T-helper 17 cell (primary cell): Measurements from ENCODE around the gene IQSEC1. TPM values are rescaled to one million over a fixed set of nuclear protein-coding genes. Genes with fewer than 3 reads are reported as not detected.

Source experiments
- ATAC-seq: fragments of 150-1000 bp; cut with Tn5 transposase; 2 replicates; pipeline ENCODE4 v1.10.0; 2021; ENCODE audit warnings: mild to moderate bottlenecking, moderate library complexity
- DNase-seq, 3 donors: peaks; one replicate each; pipeline versions ENCODE4 v3.0.0 to v3.0.0-alpha.2; 2020 to 2021
- H3K9me3 ChIP-seq: one replicate; pipeline ENCODE4 v1.7.0; 2013; ENCODE audit warnings: low read length, mild to moderate bottlenecking; ENCODE audit not compliant: control insufficient read depth, poor library complexity, severe bottlenecking
- H3K27ac Mint-ChIP-seq: one replicate; pipeline ENCODE4 v1.8.0; 2022; ENCODE audit warnings: mild to moderate bottlenecking, moderate library complexity, mixed read lengths
- H3K27me3 Mint-ChIP-seq: one replicate; pipeline ENCODE4 v1.8.0; 2022; ENCODE audit warnings: mixed read lengths
- H3K36me3 Mint-ChIP-seq: one replicate; pipeline ENCODE4 v1.8.0; 2022; ENCODE audit warnings: low read depth, mixed read lengths
- H3K4me1 Mint-ChIP-seq: one replicate; pipeline ENCODE4 v1.8.0; 2022; ENCODE audit warnings: mild to moderate bottlenecking, mixed read lengths
- H3K4me3 Mint-ChIP-seq: one replicate; pipeline ENCODE4 v1.8.0; 2022; ENCODE audit warnings: mild to moderate bottlenecking, moderate library complexity, mixed read lengths
- total RNA-seq, 4 donors: library from RNA in 2 of 4; stranded (reverse) in 2 of 4; gene quantifications; one replicate each; pipeline ENCODE4 v1.2.3 and lab custom pipeline; 2022 to 2026

The IQSEC1 gene
- total RNA-seq, 2 donors from 2014 or later = 114 to 128 TPM

DNA sequence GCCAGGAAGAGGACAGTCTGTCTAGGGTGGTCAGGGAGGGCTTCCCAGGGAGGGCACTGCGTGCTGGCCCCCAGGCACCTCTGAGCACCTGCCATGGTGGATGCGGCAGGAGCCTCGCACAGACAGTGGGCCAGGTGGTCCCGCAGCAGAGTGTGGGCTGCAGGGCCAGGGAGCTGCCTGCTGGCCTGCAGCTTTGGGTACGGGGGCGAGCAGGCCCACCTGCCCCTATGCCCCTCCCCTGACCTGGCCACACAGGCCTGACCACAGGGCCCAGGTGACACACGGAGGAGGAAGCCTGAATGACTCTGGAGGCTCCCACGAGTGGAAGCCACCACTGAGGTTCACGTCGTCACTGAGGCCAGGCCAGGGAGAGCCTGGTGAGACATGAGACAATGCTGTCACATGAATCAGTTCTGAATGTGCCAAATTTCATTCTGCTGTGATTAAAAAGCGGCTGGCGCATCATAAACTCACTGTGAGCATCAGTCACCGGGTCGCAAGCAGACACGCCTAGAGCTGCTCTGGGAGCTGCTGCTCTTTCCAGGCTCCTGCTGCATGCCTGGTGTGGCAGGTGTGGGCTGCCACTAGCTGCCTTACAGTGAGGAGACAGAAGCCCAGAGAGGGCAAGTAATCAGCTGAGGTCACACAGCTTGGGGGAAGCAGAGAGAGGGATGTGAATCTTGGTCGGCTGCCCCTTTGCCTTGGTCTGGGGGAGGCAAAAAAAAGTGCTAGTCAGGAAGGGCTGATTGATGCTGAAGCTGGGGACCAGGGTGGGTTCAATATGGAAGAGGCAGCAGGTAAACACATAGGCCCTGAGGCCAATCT, 39.5 kb upstream of the IQSEC1 start:
- ATAC-seq (no peak), DNase-seq (no peak)
- Mint-ChIP-seq H3K27me3 (peaks cover 17% of the 10 kb centered on the region), H3K4me3 (no peak overlapping the region), H3K27ac (peak overlapping the region; percentile 66), H3K36me3 (no peaks in the 10 kb centered on the region), H3K4me1 (peaks cover 6% of the 10 kb centered on the region)
- no peaks in the 10 kb centered on the region for H3K9me3 ChIP-seq

DNA sequence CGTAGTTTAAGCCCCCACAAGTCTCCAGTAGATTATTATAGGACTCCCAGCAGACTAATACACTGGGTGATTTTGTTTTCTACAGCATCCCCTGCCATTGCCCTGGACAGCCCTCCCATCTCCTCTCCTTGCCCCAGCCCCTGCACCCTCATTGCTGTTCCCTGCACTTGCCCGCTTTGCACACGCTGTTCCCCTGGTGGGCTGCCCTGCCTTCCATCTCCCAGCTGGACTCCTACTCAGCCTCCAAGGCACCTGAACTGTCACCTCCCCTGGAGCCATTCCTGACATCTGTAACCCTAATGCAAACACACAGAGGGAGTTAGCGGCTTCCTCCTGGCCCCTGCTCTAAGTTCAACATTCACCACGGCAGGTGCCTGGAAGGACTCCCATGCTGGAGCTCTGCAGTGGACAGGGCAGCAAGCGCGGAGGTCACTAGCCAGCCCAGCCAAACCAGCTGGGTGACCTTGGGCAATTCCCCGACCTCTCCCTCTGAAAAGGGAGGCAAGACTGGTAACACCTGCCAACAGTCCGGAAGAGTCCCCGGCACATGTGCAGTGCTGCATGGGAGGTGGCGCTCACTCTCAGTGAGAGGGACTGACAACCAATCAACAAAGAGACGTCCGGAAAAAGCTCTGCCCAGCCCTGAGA, 38.8 kb upstream of the IQSEC1 start:
- Mint-ChIP-seq H3K4me3 (no peak overlapping the region), H3K36me3 (no peaks in the 10 kb centered on the region), H3K27me3 (peaks cover 17% of the 10 kb centered on the region), H3K4me1 (peaks cover 6% of the 10 kb centered on the region), H3K27ac (peak overlapping the region; percentile 66)
- H3K9me3 ChIP-seq = no peaks in the 10 kb centered on the region
- no peak for DNase-seq
- ATAC-seq = no peak

DNA sequence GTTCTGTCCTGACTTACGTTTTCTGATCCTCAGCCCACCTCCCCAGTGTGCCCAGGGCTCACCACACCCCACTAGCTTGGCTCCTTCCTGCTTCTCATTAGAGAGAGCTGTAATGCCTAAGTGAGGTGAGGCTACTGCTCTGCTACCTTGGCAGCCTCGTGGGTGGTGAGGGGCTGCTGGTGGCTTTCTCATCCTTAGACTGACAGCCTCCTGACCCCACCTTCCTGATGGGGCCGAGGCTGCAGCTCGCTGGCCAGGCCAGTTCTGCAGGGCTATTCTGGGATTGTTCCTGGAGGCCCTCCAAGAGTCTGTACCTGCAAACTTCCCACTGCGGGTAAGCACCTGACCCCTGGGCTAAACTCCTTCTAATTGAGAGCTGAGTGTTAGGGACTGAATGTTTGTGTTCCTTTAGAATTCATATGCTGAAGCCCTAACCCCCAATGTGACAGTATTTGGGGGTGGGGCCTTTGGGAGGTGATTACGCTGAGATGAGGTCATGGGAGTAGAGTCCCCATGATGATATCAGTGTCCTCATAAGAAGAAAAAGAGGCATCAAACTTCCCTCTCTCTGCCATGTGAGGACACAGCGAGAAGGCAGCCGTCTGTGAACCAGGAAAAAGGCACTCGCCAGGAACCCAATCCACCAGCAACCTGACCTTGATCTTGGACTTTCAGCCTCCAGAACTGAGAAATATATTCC, 38.1 kb upstream of the IQSEC1 start:
- peak; percentile 48 for ATAC-seq
- H3K36me3 Mint-ChIP-seq = no peaks in the 10 kb centered on the region
- peaks cover 6% of the 10 kb centered on the region for H3K4me1 Mint-ChIP-seq
- H3K9me3 ChIP-seq = no peaks in the 10 kb centered on the region
- H3K27ac Mint-ChIP-seq = peak overlapping the region; percentile 77
- peaks cover 17% of the 10 kb centered on the region for H3K27me3 Mint-ChIP-seq
- no peak for DNase-seq
- no peak overlapping the region for H3K4me3 Mint-ChIP-seq

DNA sequence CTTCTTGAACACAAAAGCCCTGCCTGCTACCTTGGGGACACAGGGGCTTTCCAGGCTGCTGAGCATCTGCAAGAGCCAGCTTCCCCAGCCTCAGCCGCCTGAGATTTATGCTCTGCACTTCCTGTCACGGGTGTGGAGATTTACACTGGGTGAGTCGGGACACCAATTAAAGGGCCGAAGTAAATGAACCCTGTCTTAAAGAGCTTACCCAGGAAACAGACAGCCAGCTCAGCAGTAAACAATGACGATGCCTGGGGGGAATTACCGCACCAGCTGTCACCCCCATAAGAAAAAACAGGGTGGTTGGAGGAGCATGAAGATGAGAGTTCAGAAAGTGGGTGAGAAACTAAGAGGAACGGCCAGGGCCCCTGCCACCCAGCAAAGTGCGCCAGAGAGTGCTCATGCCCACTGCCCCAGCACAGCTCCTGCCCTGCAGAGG, 37.5 kb upstream of the IQSEC1 start:
- Mint-ChIP-seq H3K4me1 (peaks cover 6% of the 10 kb centered on the region), H3K27me3 (peaks cover 12% of the 10 kb centered on the region), H3K27ac (peak overlapping the region; percentile 77), H3K36me3 (no peaks in the 10 kb centered on the region), H3K4me3 (peak overlapping the region; percentile 63)
- ATAC-seq (peak; percentile 87), DNase-seq (peak in 2 of 3 donors; percentile 16 to 28)
- no peaks in the 10 kb centered on the region for H3K9me3 ChIP-seq

DNA sequence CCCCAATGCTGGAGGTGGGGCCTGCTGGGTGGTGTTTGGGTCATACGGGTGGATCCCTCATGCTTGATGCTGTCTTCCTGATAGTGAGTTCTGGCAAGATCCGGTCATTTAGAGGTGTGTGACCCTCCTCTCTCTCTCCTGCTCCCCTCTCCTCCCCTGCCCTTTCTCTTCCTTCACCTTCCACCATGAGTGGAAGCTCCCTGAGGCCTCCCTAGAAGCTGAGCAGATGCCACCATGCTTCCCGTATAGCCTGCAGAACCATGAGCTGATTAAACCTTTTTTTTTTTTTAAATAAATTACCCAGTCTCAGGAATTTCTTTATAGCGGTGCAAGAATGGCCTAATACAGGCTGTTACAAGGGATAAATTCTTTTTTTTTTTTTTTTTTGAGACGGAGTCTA, 36.3 kb upstream of the IQSEC1 start:
- no peaks in the 10 kb centered on the region for H3K9me3 ChIP-seq
- no peak overlapping the region for H3K4me3 Mint-ChIP-seq
- DNase-seq = no peak
- H3K27me3 Mint-ChIP-seq = peaks cover 6% of the 10 kb centered on the region
- no peaks in the 10 kb centered on the region for H3K36me3 Mint-ChIP-seq
- no peak overlapping the region for H3K27ac Mint-ChIP-seq
- no peak for ATAC-seq
- peaks cover 6% of the 10 kb centered on the region for H3K4me1 Mint-ChIP-seq

DNA sequence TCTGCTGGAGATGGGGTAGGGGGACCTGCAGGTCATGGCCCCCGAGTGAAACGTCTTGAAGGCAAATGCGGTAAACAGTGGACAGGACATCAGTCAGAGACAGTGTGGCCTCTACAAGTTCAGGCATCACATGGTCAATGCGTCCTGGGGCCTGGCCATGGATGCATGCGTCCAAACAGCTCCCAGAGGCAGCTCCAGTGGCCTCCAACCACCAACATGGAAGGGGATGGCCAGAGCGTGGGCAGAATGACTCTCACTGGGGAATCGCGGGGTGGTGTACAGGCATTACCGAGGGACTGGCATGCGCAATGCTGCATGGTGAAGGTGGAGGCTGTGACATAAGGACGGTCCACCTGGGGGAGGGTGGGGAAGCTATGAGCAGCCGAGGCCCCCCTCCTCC, 35.6 kb upstream of the IQSEC1 start:
- DNase-seq = no peak

DNA sequence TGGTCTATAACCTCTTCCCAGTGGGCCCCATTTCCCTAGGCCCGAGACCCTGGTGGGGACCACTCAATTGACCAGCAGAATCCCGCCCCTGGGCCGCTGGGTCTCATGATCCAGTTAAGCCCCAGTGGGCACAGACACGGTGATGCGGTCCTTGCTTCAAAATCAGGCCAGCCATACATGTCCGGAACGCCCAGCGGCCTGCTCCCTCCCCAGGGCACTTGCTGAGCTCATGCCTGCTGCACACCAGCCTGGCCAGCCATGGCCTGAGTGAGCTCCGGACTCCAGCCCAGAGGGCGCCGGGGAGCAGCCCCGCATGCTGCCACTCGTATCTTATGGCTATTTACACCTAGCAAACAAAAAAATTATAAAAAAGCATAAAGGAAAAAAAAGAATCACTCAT, 34.4 kb upstream of the IQSEC1 start:
- Mint-ChIP-seq H3K4me3 (no peak overlapping the region), H3K27me3 (peaks cover 13% of the 10 kb centered on the region), H3K27ac (no peak overlapping the region), H3K36me3 (peaks cover 2% of the 10 kb centered on the region), H3K4me1 (peaks cover 6% of the 10 kb centered on the region)
- ATAC-seq = no peak
- H3K9me3 ChIP-seq = no peaks in the 10 kb centered on the region
- no peak for DNase-seq

More for the DNA sequence above, 35.6 kb upstream of the IQSEC1 start:
- H3K27ac Mint-ChIP-seq = no peak overlapping the region
- peaks cover 2% of the 10 kb centered on the region for H3K36me3 Mint-ChIP-seq
- H3K4me1 Mint-ChIP-seq = peaks cover 6% of the 10 kb centered on the region
- H3K27me3 Mint-ChIP-seq = peaks cover 10% of the 10 kb centered on the region
- H3K4me3 Mint-ChIP-seq = no peak overlapping the region
- ATAC-seq = no peak
- H3K9me3 ChIP-seq = no peaks in the 10 kb centered on the region

DNA sequence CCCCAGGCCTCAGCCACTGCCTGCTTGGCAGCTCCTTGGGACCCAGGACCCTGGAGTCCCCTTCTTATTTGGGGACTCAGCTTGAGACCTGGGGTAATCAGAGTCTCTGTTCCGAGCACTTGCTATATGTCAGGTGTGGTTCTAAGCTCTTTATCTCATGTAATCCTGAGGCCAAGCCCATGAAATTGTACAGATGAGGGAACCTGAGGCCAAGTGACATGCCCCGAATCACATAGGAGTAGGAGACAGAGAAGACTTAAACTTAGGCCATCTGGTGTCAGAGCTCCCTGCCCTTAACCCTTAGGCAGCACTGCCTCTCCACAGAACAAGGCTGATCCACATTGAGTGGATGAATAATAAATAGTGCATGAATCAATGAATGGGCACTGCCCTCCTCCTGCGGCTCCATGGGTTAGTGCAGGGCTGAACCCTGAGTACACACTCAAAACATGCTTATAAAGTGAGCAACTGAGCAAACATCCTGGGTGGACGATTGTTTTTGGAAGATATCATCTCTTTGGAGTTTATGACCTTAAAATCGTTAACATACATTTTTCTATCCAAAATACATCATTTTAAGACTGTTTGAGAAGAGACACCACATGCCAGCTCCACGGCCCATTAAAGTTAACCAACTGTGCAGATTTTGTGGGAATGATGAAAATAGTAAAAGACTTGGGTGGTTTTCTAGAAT, 33.2 kb upstream of the IQSEC1 start:
- ATAC-seq (no peak), DNase-seq (no peak)
- H3K4me1 Mint-ChIP-seq = peaks cover 6% of the 10 kb centered on the region
- H3K4me3 Mint-ChIP-seq = no peak overlapping the region
- H3K36me3 Mint-ChIP-seq = peaks cover 2% of the 10 kb centered on the region
- no peaks in the 10 kb centered on the region for H3K9me3 ChIP-seq
- H3K27me3 Mint-ChIP-seq = peaks cover 13% of the 10 kb centered on the region
- H3K27ac Mint-ChIP-seq = no peak overlapping the region

DNA sequence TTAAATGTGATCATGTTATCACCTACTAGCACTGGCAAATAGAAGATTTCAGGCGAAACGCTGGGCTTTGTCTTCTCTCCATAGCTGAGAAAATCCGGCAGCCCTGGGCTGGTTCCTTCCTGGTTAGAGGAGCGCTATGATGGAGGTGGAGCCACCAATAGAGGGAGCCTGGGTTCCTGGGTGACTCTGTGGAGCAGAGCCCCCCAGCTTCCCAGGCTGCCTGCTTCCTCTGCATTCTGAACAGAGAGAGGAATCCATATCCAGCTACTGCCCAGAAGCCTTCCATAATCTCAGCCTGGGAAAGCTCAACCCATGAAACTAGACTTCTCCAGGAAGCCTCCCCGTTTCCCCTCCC, 32.6 kb upstream of the IQSEC1 start:
- peaks cover 13% of the 10 kb centered on the region for H3K27me3 Mint-ChIP-seq
- no peak overlapping the region for H3K4me3 Mint-ChIP-seq
- H3K36me3 Mint-ChIP-seq = peaks cover 2% of the 10 kb centered on the region
- H3K9me3 ChIP-seq = no peaks in the 10 kb centered on the region
- ATAC-seq (no peak), DNase-seq (no peak)
- H3K4me1 Mint-ChIP-seq = peaks cover 6% of the 10 kb centered on the region
- H3K27ac Mint-ChIP-seq = no peak overlapping the region

DNA sequence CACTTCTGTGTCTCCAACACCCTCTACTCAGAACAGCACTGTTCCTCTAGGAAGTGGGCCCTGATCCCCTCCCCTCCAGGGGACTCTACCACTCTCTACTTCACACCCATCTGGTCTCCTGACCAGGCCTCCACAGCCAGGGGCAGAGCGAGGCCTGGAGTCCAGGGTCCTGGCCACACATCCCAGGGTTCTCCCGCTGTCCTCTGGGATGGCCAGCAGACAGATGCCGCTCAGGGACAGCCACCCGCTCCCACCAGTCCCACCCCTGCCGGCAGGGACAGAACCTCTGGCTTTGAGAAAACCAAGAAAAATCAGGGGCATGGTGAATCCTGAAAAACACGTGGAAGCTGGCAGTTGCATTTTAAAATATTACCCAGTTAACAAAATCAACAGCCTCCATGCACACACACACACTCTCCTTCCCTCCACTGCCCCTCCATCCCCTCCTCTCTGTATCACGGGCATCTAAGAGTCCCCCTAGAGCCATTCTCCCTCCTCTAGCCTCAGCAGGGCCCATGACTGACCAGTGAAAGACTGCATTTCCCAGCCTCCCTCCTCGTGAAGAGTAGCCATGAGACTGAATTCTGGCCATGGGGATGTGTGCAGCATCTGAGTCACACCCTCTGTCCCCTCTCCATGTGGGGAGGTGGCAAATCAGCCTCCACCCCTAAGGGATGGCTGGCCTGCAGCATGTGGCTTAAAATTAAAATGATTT, 32.1 kb upstream of the IQSEC1 start:
- Mint-ChIP-seq H3K36me3 (peaks cover 2% of the 10 kb centered on the region), H3K27me3 (peaks cover 13% of the 10 kb centered on the region), H3K4me3 (no peak overlapping the region), H3K4me1 (peaks cover under 1% of the 10 kb centered on the region), H3K27ac (no peak overlapping the region)
- no peak for ATAC-seq
- peak in 1 of 3 donors; percentile 1 for DNase-seq
- H3K9me3 ChIP-seq = no peaks in the 10 kb centered on the region

DNA sequence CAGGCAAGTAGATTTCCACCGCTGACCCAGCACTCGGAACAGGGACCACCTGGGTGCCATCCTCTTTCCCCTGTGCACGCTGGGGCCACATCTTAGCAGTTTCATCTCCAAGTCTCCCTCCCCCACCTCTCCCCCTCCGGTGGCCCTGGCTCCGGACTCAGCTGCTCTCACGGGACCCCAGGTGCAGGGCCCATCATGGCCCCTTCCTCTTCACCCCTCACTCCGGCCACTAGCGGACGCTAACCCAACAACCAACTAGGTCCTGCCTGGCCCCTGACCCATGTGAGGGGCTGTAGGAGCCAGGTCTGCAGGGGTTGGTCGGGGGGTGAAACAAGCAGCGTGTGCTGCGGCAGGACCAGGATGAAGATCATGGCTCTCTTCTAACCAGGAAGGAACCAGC, 31.3 kb upstream of the IQSEC1 start:
- H3K36me3 Mint-ChIP-seq = peaks cover 2% of the 10 kb centered on the region
- H3K27me3 Mint-ChIP-seq = peaks cover 17% of the 10 kb centered on the region
- H3K9me3 ChIP-seq = no peaks in the 10 kb centered on the region
- DNase-seq = no peak
- ATAC-seq = no peak
- H3K4me1 Mint-ChIP-seq = no peaks in the 10 kb centered on the region
- no peak overlapping the region for H3K27ac Mint-ChIP-seq
- H3K4me3 Mint-ChIP-seq = no peak overlapping the region

DNA sequence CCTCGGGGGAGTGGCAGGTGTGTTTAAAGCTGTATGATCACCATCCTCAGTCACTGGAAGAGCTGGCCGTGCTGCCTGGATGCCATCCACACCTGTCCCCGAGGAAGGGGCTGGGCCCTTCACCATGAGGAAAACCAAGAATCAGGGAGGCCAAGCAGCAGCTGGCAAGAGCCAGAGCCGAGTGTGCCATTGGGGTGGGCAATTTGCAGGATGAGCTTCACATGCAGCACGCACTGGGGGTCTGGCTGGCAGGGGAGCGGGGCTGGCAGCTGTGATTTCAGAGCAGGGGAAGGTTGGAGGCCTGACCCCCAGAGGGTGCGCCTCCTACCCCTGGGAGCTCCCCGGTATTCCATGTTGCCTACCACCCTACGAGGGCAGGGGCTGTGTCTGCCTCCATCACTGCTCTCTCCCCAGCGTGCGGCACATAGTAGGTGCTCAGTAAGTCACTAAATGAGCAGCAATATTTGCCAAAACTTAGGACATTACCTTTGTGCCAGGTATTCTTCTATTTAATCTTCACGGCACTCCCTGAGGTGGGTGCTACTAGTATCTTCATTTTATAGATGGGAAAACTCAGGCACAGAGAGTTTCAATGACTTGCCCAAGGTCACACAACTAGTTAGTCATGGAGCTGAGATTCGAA, 30.3 kb upstream of the IQSEC1 start:
- Mint-ChIP-seq H3K4me3 (no peak overlapping the region), H3K36me3 (peaks cover 2% of the 10 kb centered on the region), H3K27me3 (peaks cover 27% of the 10 kb centered on the region), H3K27ac (no peak overlapping the region), H3K4me1 (peaks cover under 1% of the 10 kb centered on the region)
- DNase-seq (no peak), ATAC-seq (no peak)
- H3K9me3 ChIP-seq = no peaks in the 10 kb centered on the region
